KG1 (cell line): ENCODE results near the gene IHH.

Experiments used
- DNase-seq: peaks from one replicate; lab custom pipeline; 2025; lab: John Stamatoyannopoulos, UW

The IHH gene

DNA sequence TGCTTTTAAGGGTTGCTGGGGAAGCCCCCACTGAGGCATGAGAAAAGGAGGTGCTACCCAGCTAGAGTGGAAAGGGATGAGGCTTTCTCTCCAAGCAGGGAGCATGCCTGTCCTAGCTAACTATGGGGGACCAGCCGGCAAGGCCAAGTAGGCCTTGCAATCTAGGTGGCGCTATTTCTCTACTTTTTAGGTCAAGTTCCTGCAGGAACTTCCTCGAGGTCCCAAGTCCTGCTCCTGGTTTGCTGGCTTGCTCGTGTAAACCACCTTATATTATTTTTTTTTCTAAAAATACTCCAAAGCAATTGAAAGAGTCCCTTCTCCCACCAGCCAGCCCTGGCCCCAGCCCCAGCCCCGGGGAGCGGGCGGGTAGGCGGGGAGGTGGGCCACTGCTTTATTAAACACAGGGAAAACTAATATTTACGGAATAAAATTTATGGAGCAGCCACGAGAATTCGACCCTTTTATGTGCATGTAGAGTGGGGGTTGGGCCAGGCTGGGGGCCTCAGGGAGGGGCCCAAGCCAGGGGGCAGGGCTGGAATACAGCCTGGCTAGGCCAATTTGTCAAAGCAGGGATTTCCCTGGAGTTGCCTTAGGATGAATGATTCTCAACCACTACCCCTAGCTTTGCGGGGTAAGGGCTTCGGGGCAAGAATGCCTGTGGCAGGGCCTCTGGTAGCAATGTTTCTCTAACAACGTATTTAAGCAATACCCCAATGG lies 12.8 kb upstream of the IHH start:
- no peak for DNase-seq

DNA sequence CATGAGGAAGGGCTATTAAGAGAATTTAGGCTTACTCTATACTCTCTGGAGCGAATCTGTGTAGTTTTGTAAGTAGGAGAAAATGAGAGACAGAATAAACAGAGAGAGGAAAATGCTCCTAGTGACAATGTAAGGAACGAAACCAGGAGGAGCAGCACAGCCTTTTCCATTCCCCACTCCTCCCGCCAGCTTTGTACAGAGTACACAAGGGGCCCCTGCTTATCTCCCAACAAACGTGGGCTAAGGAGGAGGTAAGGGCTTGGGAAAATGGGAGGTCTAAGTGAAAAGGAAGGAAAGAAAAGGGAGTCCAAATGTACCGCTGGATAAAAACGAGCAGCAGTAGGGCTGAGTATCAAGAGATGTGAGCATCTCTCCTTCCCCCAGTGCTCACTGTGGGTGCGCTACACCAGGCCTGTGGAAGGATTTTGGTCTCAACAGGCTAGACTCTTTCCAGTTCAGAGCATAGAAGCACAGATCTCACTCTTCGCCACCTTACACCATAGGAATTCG lies 12.1 kb upstream of the IHH start:
- no peak for DNase-seq

DNA sequence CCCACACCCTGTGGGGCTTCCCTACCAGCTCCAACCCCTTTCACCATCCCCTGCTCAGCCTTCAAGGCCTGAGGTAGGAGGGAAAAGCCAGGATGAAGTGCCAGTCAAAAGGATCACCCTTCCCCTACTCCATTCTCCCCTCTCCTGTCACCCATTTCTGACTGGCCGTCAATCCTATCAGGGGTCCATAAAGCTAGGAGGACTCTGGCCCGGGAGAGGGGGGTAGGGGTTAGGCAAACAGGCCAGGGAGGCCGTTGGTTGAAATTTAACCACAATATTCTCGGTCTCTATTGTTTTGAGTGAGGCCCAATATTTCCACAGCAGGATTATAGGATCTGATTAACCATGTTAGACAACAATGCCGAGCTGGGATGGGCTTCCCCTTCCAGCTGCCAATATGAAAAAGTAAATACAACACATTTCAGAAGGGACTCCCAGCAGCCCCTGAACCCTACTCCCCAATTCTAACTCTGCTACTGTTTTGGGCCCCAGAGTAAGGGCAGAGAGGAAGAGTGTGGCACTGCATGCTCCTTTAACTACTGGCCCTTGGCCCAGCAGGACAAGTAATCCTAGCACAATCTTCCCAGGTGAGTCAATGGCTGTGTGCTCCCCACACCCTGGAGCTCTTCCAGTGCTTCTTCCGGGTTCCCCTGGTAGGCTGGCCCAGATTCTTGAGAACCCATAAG lies 10.6 kb upstream of the IHH start:
- no peak for DNase-seq

DNA sequence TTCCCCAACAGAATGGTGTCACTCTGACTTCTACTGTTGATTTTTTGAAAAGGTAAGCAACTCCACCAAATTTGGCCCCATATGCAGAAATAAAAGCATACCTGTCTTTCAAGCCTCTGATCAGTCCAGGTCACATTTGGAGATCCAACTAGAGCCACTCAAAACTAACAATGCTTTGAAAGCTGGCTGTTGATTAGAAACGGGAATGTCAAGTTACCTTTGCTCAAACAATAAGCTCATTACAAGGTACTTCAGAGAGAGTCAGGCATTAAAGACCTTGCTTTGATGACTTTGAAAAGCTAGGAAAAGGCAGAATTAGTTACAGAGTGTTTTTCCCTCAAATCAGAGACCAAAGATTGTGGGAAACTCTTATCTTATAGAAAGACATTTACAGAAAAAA lies 4.8 kb upstream of the IHH start:
- DNase-seq = no peak

DNA sequence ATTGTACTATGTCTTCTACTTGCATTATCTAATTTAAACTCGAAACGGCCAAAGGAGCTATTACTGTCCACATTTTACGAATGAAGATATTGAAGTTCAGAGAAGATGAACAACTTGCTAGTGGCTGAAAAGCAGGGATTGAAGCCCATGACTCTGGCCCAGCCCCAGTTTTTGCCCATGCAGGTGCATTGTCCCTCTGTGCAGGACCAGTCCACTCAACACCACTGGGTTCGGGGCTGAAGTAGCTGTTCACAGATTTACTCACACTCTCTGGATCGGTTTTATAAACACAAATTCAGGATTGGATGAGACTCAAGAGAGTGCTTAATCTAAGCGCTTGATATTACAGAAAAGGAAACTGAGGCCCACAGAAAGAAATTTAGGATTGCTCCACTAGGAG lies 1.4 kb upstream of the IHH start:
- DNase-seq = no peak

DNA sequence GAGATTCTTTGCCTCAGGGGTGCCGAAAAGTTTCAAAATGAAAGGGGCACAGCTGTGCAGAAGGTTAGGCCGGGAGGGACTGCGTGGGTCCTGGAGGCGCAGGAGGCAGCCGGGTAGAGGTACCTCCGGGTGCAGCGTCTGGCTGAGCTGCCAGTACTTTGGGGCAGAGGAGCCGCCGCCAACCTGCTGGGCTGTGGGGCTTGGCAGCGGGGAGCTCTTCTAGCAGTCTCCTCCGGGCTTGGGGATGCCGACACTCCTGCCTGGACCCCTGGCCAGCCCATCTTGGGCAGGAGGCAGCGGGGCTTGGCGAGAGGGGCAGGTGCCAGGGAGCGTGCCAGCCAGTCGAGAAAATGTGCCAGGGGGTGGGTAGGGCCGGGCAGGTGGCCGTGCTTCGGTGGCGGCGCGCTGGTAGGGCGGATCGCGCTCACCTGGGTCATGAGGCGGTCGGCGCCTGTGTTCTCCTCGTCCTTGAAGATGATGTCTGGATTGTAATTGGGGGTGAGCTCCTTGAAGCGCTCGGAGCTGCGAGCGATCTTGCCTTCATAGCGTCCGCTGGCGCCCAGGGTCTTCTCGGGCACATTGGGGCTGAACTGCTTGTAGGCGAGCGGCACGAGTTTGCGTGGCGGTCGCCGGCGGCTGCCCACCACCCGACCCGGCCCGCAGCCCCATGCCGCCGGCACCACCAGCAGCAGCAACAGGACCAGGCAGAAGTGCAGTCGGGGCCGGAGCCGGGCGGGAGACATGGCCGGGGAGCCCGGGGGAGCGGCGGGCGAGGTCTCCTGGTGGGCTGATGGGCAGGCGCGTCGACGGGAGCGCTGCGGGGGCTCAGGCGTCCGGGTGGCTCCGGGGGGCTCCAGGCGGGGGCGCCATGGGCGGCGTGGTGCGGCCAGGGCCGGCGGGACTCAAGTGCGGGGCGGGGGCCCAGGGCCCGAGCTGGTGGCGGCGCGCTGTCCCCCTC lies 717 bp downstream of the IHH start:
- no peak for DNase-seq

DNA sequence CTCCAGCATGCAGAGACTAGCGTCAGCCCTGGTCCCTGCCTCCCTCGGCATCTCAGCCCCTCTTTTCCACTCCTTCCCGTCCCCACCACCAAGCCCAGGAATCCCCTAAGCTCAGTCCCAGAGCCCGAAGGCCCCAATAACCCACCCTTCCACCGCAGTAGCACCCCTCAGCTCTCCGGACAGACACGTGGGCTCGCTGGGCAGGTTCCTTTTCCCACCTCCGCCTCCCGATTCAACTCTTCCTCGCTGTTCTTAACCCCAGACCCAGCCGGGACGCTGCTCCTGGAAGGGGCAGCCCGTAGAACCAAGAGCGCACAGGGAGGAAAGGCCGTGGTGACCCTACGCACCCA lies 1.4 kb downstream of the IHH start:
- no peak for DNase-seq

DNA sequence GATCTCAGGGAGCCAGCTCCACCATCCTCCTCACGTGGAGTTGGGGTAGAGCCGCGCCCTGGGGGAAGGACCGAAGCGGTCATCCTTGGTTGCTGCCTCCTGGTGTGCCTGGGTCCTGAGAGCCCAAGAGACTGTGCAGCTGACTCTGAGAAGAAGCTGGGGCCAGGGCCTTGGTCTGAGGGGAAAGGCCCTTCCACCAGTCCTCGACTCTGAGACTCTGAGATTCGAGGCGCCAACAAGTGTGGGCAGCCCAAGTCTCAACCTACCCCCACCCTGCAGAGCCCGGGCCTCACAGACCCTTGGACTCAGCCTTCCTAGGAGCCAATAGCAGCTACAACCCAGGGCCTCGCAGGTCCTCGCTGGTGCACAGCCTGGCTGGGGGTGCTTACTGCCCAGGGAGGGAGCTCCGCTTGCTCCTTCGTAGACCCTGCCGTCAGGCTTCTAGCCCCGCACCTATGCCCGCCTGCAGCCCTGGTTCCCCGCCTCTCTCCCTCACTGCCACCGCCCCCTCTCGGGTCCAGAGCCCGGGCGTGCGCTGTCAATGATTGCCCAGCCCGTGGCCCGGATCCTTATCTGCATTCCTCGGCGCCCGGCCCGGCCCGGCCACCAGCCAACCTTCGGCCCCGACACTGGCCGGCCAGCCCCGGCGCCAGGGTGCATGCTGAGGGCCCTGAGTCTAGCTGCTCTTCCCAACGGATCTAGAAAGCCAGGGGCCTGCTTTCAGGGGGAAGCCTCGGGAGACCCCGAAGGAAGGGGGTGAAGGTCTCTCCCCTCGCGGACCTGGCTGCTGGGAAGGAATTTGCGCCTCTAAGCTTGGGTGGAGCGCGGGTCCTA lies 2.0 kb downstream of the IHH start:
- no peak for DNase-seq

DNA sequence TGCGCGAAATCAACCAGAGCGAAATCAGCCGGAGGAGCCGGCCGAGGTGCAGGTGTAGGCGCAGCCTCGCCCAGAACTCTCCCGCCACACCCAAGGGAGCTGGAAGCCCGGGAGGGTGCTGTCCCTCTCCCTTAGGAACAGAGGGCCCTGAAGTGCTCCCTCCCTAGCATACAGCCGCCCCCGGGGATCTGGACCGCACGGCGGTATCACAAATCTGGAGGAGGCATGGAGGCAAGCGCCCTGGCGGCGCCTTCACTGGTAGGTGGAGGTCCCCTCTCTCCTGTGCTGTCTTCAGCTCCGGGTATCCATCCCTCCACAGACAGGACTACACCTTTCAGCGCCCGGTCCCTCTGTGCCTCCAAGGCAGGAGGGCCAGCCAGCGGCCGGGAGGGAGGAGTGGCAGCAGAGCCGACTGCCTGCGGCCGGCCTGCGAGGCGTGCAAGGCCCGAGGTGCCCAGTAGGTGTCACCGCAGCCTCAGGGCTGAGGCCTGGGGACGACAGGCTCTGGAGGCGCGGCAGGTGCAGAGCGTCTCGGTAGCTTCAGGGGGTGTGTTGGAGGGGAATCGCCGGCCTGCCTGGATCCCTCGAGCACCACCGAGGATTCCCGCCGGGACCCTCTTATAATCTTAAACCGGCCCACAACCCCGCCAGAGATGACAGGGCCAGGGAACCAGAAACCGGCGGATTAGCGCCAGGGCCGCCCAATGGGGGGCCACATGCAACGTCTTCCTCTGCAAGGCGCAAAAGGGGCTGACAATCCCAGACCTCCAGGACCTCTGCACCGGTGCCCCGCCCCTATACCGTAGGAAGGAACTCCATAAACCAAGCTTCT lies 2.8 kb downstream of the IHH start:
- no peak for DNase-seq

DNA sequence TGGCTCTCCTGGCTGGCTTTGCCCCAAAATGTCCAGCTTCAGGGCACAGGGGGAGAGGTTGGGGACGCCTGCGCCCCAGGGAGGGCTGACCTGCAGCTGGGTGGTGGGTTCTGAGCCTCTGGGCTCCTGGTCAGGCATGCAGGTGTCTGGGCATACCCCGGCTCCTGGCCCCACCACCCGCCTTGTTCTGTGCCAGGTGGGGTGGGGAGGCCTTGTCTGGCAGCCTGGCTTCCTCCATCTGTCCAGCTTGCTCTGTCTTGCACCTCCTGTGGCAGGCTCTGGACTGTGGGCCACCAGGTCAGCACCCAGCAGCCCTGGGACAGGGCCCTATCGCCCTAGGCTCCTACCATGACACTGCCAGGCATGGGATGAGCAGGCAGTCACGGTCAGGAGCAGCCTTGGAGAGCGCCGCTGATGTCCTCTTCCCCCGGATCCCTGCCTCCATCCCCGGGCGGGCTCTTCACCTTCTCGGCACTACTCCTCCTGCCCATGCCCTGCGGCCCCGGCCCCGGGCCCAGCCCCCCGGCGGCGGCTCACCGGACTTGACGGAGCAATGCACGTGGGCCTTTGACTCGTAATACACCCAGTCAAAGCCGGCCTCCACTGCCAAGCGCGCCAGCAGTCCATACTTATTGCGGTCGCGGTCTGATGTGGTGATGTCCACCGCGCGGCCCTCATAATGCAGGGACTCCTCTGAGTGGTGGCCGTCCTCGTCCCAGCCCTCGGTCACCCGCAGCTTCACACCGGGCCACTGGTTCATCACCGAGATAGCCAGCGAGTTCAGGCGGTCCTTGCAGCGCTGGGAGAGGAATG lies 3.6 kb downstream of the IHH start:
- no peak for DNase-seq

DNA sequence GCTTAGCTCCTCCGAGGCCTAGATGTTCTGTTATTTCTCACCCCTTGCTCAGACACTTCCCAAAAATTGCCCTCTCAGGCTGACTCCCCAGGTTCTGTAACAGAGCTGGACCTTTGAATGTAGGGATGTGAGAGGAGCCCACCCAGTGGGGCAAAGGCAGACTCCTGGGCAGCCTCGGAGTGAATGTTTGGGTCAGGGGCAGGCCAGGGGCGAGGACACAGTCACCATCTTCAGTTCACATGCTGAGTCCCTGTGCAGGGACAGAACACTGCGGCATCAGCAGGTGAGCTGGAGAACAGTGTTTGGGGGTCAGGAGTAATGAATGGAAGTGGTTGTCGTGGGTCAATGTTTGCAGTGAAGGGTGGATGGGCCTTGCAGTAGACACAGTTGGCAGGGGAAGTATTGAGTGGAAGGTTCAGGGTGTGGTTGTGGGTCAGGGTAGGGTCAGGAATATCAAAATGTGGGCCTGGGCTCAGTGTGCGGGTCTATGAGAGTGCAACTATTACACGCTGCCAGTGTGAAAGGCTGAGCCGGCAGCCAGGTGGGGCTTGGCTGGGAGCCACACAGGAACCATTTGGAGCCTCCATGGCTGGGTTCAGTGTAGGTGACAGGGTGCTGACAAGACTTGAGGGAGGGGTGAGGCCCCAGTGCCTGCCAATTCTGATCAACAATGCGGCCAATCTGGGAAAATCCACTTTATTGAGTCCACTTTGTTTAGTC lies 4.4 kb downstream of the IHH start:
- DNase-seq = no peak

DNA sequence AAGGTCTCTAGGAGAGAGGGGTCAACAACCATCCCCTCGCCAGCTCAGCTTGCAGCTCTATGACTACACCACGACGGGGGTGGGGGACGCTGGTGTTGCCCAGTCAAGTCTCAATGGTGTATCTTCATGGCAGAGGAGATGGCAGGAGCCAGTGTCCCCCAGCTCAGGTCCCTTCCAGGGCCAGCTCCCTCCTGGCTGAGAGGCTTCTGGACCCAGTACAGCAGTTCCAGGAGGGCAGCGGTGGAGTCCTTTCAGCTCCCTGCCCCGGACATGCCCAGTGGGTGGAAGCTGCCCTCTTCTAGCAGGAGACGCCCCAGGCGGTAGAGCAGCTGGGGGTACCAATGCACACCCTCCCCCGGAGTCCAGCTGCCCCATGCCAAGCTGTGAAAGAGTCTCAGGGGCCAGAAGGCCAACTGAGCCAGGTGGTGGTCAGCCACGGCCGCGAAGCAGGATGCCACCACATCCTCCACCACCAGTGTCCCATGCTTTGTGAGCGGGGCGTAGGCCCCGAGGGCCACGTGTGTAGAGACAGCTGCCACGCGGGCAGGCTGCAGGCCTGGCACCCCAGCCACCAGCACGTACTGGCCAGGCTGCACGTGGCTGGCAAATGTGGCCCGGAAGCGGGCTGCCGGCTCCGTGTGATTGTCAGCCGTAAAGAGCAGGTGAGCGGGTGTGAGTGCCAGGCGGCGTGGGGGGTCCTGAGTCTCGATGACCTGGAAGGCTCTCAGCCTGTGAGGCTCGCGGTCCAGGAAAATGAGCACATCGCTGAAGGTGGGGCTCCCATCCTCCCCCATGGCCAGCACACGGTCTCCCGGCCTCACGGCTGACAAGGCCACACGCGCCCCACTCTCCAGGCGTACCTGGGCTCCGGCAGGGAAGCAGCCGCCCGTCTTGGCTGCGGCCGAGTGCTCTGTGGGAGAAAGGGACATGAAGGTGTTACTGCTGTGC lies 5.5 kb downstream of the IHH start:
- no peak for DNase-seq

DNA sequence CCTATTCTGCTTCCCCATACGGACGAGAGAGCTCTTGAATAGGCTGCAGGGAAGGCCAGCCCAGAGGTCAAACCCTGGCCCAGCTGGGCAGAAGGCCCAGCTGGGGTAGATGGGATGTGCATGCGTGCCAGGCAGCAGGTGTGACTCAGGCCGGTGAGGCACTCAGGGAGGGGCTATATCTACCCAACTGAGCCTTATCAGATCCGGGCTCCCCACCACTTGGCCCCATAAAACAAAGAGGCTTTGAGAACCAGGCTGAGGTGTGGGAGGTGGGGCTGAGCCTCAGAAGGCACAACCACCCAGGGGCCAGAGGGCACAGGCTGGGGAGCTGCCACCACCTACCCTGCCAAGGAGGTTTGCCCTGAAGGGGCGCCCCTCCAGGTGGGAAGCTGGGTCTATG lies 11.4 kb downstream of the IHH start:
- no peak for DNase-seq

DNA sequence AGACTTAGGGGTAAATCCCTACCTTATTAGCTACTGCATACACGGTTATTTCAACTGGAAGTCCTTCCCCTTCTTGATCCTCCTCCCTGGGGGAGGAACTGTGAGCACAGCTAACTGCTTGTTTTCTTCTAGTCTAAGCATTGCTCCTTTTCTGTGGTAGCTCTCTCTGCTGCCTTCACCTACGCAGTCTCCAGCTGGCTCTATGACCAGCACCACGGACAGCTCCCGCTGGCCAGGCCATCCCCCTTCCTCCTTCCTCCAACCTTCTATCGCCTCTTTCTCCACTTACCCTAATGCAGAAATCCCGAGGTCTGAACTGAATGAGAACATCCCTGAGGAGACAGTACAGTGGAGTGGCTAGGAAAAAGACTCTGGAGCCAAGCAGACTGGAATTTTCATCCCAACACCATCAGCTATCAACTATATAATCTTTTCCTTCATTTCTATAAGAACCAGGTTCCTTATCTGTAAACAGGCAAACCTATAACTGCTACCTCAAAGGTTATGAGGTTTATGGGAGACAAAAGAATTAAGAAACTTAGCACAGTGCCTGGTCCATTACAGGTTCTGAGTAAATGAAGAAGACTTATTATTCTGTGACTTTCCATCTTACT lies 14.7 kb downstream of the IHH start:
- DNase-seq = peak; percentile 16

DNA sequence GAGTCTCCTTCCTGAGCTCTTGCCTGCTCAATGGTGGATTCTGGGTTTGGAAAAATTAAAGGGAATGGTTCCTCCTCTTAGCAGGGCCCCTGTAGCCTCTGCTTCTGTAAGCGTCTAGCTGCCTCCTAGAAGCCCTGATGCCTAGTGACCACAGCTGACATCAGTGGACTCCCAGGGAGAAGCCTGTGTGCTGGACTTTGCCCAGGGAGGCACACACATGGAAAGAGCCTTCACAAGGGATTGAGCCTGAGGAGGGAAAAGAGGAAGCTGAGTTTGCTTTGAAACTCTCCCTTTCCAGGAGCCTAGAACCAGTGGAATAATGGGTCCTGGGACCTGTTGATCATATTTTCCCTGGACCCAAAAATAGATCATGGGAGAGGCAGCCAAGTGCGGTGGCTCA lies 18.0 kb downstream of the IHH start:
- DNase-seq = no peak

DNA sequence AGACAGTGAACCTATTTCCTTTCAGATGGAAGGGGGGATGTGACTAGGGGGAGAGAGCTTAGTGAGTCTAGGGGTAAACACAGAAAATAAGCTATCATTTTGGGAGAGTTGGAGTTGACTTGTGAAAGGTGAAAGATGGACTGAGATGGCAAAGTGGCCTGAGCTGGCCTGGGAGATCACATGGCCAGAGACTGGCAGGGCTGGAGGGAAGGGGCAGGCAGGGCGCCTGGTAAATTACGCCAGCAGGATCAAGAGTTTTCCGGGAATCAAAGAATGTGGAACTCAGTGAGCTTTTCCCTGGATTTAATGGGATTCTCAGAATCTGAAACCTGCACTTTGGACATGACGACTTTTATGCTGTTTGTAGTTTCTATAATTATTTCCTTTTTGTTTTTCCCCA lies 18.6 kb downstream of the IHH start:
- no peak for DNase-seq

DNA sequence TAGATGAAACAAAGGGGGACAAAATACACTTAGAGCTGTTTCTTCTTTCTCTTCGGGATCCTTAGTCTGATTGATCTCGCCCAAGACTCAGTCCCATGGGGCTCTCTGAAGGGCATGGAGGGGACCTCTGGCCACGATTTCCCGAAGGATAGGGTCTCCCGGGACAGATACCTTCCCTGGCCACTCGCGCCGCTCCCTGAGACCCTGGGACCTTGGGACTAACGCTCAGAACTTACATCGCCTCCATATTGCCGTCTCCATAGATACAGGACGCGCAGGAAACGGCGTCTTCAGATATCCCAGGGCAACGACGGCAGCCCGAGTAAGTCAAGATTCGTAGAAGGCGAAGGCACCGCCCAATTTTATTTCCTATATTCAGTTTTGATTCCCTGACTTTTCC lies 19.5 kb downstream of the IHH start, which contains the start of gene CFAP65:
Gene CFAP65, minus strand, starts transcription at position 265 of the 400 bp plus-strand sequence. CDS start 2,468 bp downstream, outside the sequence.
- DNase-seq = no peak

DNA sequence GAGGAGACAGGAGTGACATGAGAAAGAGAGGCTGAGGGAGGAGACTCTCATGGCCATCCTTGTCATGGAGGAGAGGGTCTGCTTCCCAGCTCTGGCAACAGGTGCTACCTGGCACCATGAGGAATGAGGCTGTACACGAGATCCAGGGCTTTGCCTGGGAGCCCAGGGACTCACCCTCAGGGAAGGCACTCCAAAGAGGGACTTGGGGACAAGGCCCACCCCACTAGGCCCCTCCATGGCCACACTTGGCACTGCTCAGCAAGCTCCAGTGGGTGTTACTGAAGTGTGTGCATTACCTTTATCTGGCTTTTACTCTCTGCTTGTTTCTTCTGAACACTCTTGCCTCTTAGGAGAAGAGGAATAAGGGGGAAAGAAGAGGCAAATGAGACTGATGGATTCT lies 22.1 kb downstream of the IHH start:
- DNase-seq = no peak
